ENCODE measurements around the gene GALK2.

GALK2 gene

DNA sequence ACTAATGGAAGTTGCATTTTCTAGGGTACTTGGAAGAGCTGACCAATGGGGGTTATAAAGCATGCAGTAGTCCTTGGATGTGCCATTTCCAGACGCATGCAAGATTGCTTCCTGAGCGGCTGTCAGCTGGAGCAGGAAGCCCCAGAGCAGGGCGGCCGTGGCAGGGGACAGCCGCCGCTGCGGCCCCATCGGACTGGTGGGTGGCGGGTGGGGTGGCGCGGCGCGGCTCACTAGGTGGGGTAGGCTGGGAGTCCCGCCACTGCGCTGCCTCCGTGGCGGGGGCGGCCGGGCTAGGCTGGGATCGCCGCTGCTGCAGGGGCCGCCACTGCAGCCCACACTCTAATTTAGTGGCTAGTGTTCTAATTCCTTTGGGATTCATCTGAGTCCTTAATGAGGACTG, 196.4 kb downstream of the GALK2 start:
- DNase-seq = no peak

GRCh38 chr15:49370782-49371181, 200.7 kb downstream of the GALK2 start:
- DNase-seq = no peak

DNA sequence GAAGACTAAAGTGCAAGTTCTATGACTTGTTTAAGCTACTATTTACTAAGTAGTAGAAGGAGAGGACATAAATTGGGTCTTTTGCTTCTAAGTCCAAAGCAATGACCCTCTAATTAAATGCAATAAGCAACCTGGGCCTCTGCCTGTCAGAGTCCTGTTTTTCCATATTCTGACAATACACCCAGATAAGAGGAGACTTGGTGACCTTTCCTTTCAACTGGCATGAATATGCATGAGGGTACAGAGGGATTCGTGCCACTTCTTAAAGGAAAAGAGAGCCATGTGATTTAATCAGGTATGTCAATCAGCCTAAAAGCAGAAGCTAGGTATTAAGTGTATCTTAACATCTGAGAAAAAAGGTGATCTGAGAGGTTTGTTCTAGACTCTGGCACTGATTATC, 202.3 kb downstream of the GALK2 start:
- DNase-seq = no peak

GRCh38 chr15:49379996-49380395, 209.9 kb downstream of the GALK2 start:
- no peak for DNase-seq

GRCh38 chr15:49380912-49381311, 210.9 kb downstream of the GALK2 start:
- DNase-seq = no peak

Measured in activated CD4-positive, alpha-beta T cell treated with anti-CD3 and anti-CD28 coated beads, Interleukin-2, amount 50 U/mL, for 1 hour (primary cell).